ENCODE results near the gene STK26.
"Not testable (repeated sequence)": the region's sequence is repeated elsewhere in the genome, so short reads cannot be mapped to it uniquely, and the experiment has no call there.

The STK26 gene

GRCh38 chrX:132022967-132023895 is at the start of gene STK26:
Gene STK26, plus strand, starts transcription at chrX:132023302. Its CDS starts 316 bp downstream, at chrX:132023618.
- peak; percentile 68 for DNase-seq

GRCh38 chrX:131975851-131976250 is 47.3 kb upstream of the STK26 start:
- DNase-seq = no peak

GRCh38 chrX:131977619-131978018 is 45.5 kb upstream of the STK26 start:
- DNase-seq = no peak

GRCh38 chrX:131979116-131979515 is 44.0 kb upstream of the STK26 start:
- DNase-seq = no peak

GRCh38 chrX:131985526-131986049 is 37.5 kb upstream of the STK26 start:
- DNase-seq = no peak

GRCh38 chrX:131987252-131987651 is 35.9 kb upstream of the STK26 start:
- no peak for DNase-seq

GRCh38 chrX:131988236-131988635 is 34.9 kb upstream of the STK26 start:
- DNase-seq = no peak

- DNase-seq = no peak
These were observed 22.0 kb upstream of the STK26 start for GRCh38 chrX:132001127-132001526.

GRCh38 chrX:132004728-132005127 is 18.4 kb upstream of the STK26 start:
- DNase-seq = no peak

GRCh38 chrX:132009350-132009749 is 13.8 kb upstream of the STK26 start:
- no peak for DNase-seq

- DNase-seq = not testable (repeated sequence)
These were observed 12.9 kb upstream of the STK26 start for GRCh38 chrX:132010213-132010612.

- no peak for DNase-seq
These were observed 7.2 kb upstream of the STK26 start for GRCh38 chrX:132015875-132016274.

GRCh38 chrX:132016628-132017430 is 6.3 kb upstream of the STK26 start:
- no peak for DNase-seq

GRCh38 chrX:132017431-132018185 is 5.5 kb upstream of the STK26 start:
- DNase-seq = no peak

- peak; percentile 68 for DNase-seq
These were observed 720 bp upstream of the STK26 start for GRCh38 chrX:132022198-132022966.

- DNase-seq = no peak
These were observed 839 bp downstream of the STK26 start for GRCh38 chrX:132023896-132024386.

- no peak for DNase-seq
These were observed 1.9 kb downstream of the STK26 start for GRCh38 chrX:132025041-132025440.

GRCh38 chrX:132030264-132030663 is 7.2 kb downstream of the STK26 start:
- DNase-seq = no peak

- no peak for DNase-seq
These were observed 8.8 kb downstream of the STK26 start for GRCh38 chrX:132031867-132032266.

- DNase-seq = no peak
These were observed 10.1 kb downstream of the STK26 start for GRCh38 chrX:132033166-132033565.

GRCh38 chrX:132034648-132035047 is 11.5 kb downstream of the STK26 start:
- DNase-seq = no peak

- no peak for DNase-seq
These were observed 14.4 kb downstream of the STK26 start for GRCh38 chrX:132037479-132037993.
